Gastroesophageal sphincter (tissue), 4 donors: ENCODE data around the gene SLC35F1. TPM values are rescaled to one million over a fixed set of nuclear protein-coding genes. Genes with fewer than 3 reads are reported as not detected.
A peak's percentile ranks its signal among the peaks of the same experiment; 100 is the strongest.

ENCODE experiments used
- ATAC-seq: fragments of 150-250 bp; one replicate; pipeline ENCODE4 v1.9.1; 2016; ENCODE audit warnings: mild to moderate bottlenecking, moderate library complexity
- H3K27ac ChIP-seq, 4 donors: fragments of 200-600 bp; sonication (generic) in 3 of 4; 1 replicate in 3 of 4; 2 replicates in 1 of 4; pipeline ENCODE4 v1.5.1; 2016 to 2019
- H3K27me3 ChIP-seq: fragments of 200-600 bp; sonication (generic); one replicate; pipeline ENCODE4 v1.5.1; 2019
- H3K36me3 ChIP-seq, 2 donors: fragments of 200-600 bp; sonication (generic); one replicate each; pipeline ENCODE4 v1.5.1; 2019; ENCODE audit warnings: control low read depth in 1 of 2
- H3K4me1 ChIP-seq, 3 donors: fragments of 200-600 bp; sonication (generic); 1 replicate in 2 of 3; 2 replicates in 1 of 3; pipeline ENCODE4 v1.5.1; 2016 to 2019; ENCODE audit warnings: control low read depth in 2 of 3
- H3K4me3 ChIP-seq, 2 donors: fragments of 200-600 bp; sonication (generic); one replicate each; pipeline ENCODE4 v1.5.1; 2019; ENCODE audit warnings: mild to moderate bottlenecking in 1 of 2, moderate library complexity in 1 of 2
- H3K9me3 ChIP-seq, 3 donors: fragments of 200-600 bp; sonication (generic); one replicate each; pipeline ENCODE4 v1.5.1; 2017 to 2019; ENCODE audit warnings: control low read depth in 2 of 3
- EP300 ChIP-seq: sonication (generic); formaldehyde crosslinking; IDR thresholded peaks from one replicate; pipeline ENCODE4 v1.6.1; 2017; ENCODE audit warnings: antibody characterized with exemption, mild to moderate bottlenecking
- POLR2A ChIP-seq, 2 donors: fragments of 450-650 bp; IDR thresholded peaks; one replicate each; pipeline ENCODE4 v1.6.1; 2017; ENCODE audit warnings: antibody characterized with exemption in 2 of 2, mild to moderate bottlenecking in 2 of 2, moderate library complexity in 1 of 2
- POLR2AphosphoS5 ChIP-seq: sonication (generic); formaldehyde crosslinking; IDR thresholded peaks from one replicate; pipeline ENCODE4 v1.6.1; 2017; ENCODE audit warnings: antibody characterized with exemption
- WGBS, 2 donors: methylation state at CpG; one replicate each; pipeline ENCODE4 v1.1.5; 2018; ENCODE audit warnings: low coverage in 1 of 2; 5-methylcytosine and 5-hydroxymethylcytosine counted together
- total RNA-seq, 4 donors: library from RNA; depleted of rRNA; stranded (reverse); fragments of >200 nt; gene quantifications; one replicate each; pipeline ENCODE4 v1.1.0, GENCODE V29; 2016
- TF ChIP-seq, protein P1 (sequence below), 4 experiments: fragments of 200-600 bp in 2 of 4; fragments of 450-650 bp in 2 of 4; sonication (generic) in 1 of 4; IDR thresholded peaks; one replicate each; pipeline ENCODE4 v1.5.1; 2017 to 2019; ENCODE audit warnings: antibody characterized with exemption in 4 of 4, mild to moderate bottlenecking in 2 of 4, moderate library complexity in 2 of 4

SLC35F1 gene
- total RNA-seq, 4 donors from 2014 or later, result 4.3 to 7.4 (median 5.9) TPM

- no peak for ATAC-seq
- WGBS, 2 donors, result 10 to 22% methylated on average over 2 of the region's 2 CpGs
- Histone ChIP-seq H3K27ac (peak overlapping the region in 1 of 4 donors; percentile 2), H3K4me3 (no peak overlapping the region), H3K27me3 (no peaks in the 10 kb centered on the region), H3K36me3 (no peaks in the 10 kb centered on the region), H3K4me1 (peaks cover 4 to 33% (median 16%) of the 10 kb centered on the region in 3 donors), H3K9me3 (no peaks in the 10 kb centered on the region)
- TF ChIP-seq POLR2A (IDR thresholded peaks at IDR 0.05), result no peak
- peak; percentile 20 for TF ChIP-seq POLR2AphosphoS5
- no peak for TF ChIP-seq EP300
Measured at GRCh38 chr6:118134206-118134605, 227.1 kb downstream of the SLC35F1 start.

DNA sequence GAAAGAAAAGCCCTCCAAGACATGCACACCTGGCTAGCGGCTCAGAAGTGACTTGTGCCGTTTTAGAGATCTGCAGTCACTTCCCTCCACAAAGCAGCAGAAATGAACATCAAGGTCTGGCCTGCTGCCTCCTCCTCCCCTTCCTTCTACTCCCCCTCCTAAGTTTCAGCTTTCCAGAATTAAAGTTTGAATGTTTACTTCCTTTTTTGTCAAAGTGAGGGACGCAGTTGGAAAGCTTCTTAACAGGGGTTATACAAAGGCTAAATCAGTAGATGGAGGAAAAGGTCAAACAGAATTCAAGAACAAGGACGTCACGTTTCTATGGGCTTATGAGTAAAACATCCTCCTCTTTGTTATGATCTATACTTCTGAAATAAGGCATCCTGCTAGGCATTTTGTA lies 227.7 kb downstream of the SLC35F1 start:
- no peaks in the 10 kb centered on the region for H3K27me3 ChIP-seq
- H3K36me3 ChIP-seq, result no peaks in the 10 kb centered on the region
- no peaks in the 10 kb centered on the region for H3K9me3 ChIP-seq
- TF ChIP-seq POLR2A (IDR thresholded peaks at IDR 0.05) (no peak), POLR2AphosphoS5 (no peak), EP300 (no peak)
- TF ChIP-seq, protein P1, sequence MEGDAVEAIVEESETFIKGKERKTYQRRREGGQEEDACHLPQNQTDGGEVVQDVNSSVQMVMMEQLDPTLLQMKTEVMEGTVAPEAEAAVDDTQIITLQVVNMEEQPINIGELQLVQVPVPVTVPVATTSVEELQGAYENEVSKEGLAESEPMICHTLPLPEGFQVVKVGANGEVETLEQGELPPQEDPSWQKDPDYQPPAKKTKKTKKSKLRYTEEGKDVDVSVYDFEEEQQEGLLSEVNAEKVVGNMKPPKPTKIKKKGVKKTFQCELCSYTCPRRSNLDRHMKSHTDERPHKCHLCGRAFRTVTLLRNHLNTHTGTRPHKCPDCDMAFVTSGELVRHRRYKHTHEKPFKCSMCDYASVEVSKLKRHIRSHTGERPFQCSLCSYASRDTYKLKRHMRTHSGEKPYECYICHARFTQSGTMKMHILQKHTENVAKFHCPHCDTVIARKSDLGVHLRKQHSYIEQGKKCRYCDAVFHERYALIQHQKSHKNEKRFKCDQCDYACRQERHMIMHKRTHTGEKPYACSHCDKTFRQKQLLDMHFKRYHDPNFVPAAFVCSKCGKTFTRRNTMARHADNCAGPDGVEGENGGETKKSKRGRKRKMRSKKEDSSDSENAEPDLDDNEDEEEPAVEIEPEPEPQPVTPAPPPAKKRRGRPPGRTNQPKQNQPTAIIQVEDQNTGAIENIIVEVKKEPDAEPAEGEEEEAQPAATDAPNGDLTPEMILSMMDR (IDR thresholded peaks at IDR 0.05), result no peak
- H3K4me3 ChIP-seq, result no peak overlapping the region
- peaks cover 4 to 33% (median 16%) of the 10 kb centered on the region in 3 donors for H3K4me1 ChIP-seq
- no peak for ATAC-seq
- 14 to 17% methylated on average over 5 of the region's 5 CpGs for WGBS, 2 donors
- peak overlapping the region in 2 of 4 donors; percentile 2 to 24 for H3K27ac ChIP-seq

DNA sequence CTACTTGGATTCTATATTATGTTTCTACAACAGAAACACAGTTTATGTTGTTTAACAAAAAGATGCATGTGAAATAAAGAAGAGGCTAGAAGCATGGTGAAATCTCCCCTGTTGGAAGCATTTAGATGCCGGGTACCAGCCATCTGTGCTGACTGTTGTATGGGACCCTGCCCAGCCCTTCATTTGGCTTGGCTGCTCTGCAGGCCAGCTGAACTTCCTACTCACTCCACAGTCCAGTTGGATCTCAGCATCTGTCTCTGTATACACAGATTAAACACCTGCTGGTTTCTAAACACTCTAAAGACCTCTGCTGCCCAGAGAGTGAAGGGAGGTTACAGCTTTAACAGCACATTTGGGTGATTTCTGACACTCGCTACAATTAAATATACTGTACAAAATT lies 228.3 kb downstream of the SLC35F1 start:
- Histone ChIP-seq H3K4me1 (peaks cover 4 to 33% (median 16%) of the 10 kb centered on the region in 3 donors), H3K4me3 (no peak overlapping the region), H3K27ac (peak overlapping the region in 1 of 4 donors; percentile 2), H3K36me3 (no peaks in the 10 kb centered on the region), H3K9me3 (no peaks in the 10 kb centered on the region), H3K27me3 (no peaks in the 10 kb centered on the region)
- ATAC-seq, result no peak
- 75 to 80% methylated on average over 2 of the region's 2 CpGs for WGBS, 2 donors
- TF ChIP-seq POLR2AphosphoS5 (no peak), EP300 (no peak), POLR2A (IDR thresholded peaks at IDR 0.05) (no peak)
- TF ChIP-seq, protein P1 (IDR thresholded peaks at IDR 0.05), result no peak

DNA sequence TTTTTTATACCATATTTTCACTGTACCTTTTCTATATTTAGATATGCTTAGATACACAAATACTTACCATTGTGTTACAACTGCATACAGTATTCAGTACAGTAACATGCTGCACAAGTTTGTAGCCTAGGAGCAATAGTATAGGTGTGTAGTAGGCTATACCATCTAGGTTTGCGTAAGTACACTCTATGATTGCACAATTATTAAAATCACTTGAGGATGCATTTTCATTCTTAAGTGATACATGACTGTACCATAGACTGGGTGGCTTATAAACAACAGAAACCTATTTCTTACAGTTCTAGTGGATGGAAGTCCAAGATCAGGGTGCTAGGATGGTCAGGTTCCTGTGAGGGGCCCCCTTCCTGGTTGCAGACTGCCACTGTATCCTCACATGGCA lies 234.1 kb downstream of the SLC35F1 start:
- Histone ChIP-seq H3K4me3 (no peak overlapping the region), H3K36me3 (no peaks in the 10 kb centered on the region), H3K4me1 (no peaks in the 10 kb centered on the region), H3K27ac (no peak overlapping the region), H3K27me3 (no peaks in the 10 kb centered on the region), H3K9me3 (no peaks in the 10 kb centered on the region)
- 92 to 100% methylated on average over 1 of the region's 1 CpG for WGBS, 2 donors
- TF ChIP-seq, protein P1 (IDR thresholded peaks at IDR 0.05), result no peak
- TF ChIP-seq POLR2AphosphoS5, result no peak
- TF ChIP-seq POLR2A (IDR thresholded peaks at IDR 0.05), result no peak
- TF ChIP-seq EP300, result no peak
- no peak for ATAC-seq

DNA sequence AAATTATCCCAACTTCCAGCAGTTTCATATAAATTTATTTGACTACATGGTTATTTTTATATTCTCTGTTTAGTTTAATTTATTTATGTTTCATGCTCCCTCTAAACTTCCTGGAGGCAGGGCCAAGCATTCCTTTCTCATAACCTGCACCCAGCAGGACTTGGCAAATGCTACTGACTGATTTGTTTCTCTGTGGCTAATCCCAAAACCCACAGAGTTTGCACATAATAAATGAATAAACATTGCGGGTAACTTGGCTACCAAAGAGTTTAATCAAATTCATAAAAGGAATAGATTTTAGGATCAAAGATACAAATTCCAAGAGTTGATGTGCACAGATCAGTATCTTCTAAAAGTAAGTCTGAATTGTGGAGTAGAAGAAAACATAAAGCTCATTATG lies 239.5 kb downstream of the SLC35F1 start:
- no peak overlapping the region for H3K4me3 ChIP-seq
- no peaks in the 10 kb centered on the region for H3K9me3 ChIP-seq
- no peaks in the 10 kb centered on the region for H3K4me1 ChIP-seq
- no peaks in the 10 kb centered on the region for H3K36me3 ChIP-seq
- no peaks in the 10 kb centered on the region for H3K27me3 ChIP-seq
- H3K27ac ChIP-seq, result no peak overlapping the region
- WGBS, 2 donors, result 21 to 70% methylated on average over 1 of the region's 1 CpG
- ATAC-seq, result no peak
- TF ChIP-seq POLR2AphosphoS5 (no peak), EP300 (no peak), POLR2A (IDR thresholded peaks at IDR 0.05) (no peak)
- TF ChIP-seq, protein P1 (IDR thresholded peaks at IDR 0.05), result no peak
